K562 (cell line): ENCODE measurements around the gene SCNN1A. TPM values are rescaled to one million over a fixed set of nuclear protein-coding genes. Genes with fewer than 3 reads are reported as not detected.
A peak's percentile ranks its signal among the peaks of the same experiment; 100 is the strongest.

Experiments
- CAMTA2 ChIP-seq: fragments of 250-450 bp; sonication (Bioruptor Pico); conservative IDR thresholded peaks from 2 replicates; pipeline ENCODE4 v1.5.1; 2022
- EWSR1 ChIP-seq: fragments of 450-650 bp; IDR thresholded peaks from 2 replicates; pipeline ENCODE4 v1.6.1; 2018; ENCODE audit warnings: borderline replicate concordance, mild to moderate bottlenecking, low read depth, moderate library complexity; ENCODE audit not compliant: partially characterized antibody
- HDAC1 ChIP-seq, 2 experiments: fragments of 450-650 bp; IDR thresholded peaks; 2 replicates each; pipeline ENCODE4 v1.6.1; 2016 to 2017; ENCODE audit warnings: inconsistent platforms in 1 of 2, mild to moderate bottlenecking in 1 of 2, moderate library complexity in 1 of 2
- HDAC3 ChIP-seq: fragments of 450-650 bp; IDR thresholded peaks from 2 replicates; pipeline ENCODE4 v1.6.1; 2018; ENCODE audit warnings: borderline replicate concordance, mild to moderate bottlenecking, moderate library complexity; ENCODE audit not compliant: partially characterized antibody
- HOMEZ ChIP-seq: fragments of 250-450 bp; sonication (Bioruptor Pico); IDR thresholded peaks from 2 replicates; pipeline ENCODE4 v1.4.0; 2020; ENCODE audit warnings: mild to moderate bottlenecking, moderate library complexity
- MAFG ChIP-seq: fragments of 450-650 bp; conservative IDR thresholded peaks from 2 replicates; pipeline ENCODE4 v1.6.1; 2016; ENCODE audit warnings: missing genetic modification characterization, missing compliant biosample characterization
- MCM2 ChIP-seq: fragments of 450-650 bp; IDR thresholded peaks from 2 replicates; pipeline ENCODE4 v1.6.1; 2017; ENCODE audit warnings: low read depth, mild to moderate bottlenecking
- RHOXF2B ChIP-seq: fragments of 250-450 bp; sonication (Bioruptor Pico); conservative IDR thresholded peaks from 2 replicates; pipeline ENCODE4 v1.5.1; 2021
- SMARCA4 ChIP-seq: fragments of 450-650 bp; IDR thresholded peaks from 2 replicates; pipeline ENCODE4 v1.6.1; 2016
- STAT5B ChIP-seq: fragments of 250-450 bp; sonication (Bioruptor Pico); IDR thresholded peaks from 2 replicates; pipeline ENCODE4 v1.8.0; 2021; ENCODE audit warnings: mild to moderate bottlenecking, inconsistent platforms
- TBP ChIP-seq: optimal IDR thresholded peaks from 2 replicates; pipeline ENCODE3; 2011; ENCODE audit warnings: low read depth, low read length, improper control_type of control experiment
- ZBTB11 ChIP-seq, 3 experiments: fragments of 200-800 bp in 1 of 3; fragments of 250-450 bp in 1 of 3; fragments of 450-650 bp in 1 of 3; sonication (Bioruptor Pico) in 1 of 3; sonication (Bioruptor generic) in 1 of 3; formaldehyde crosslinking in 1 of 3; IDR thresholded peaks; 2 replicates each; pipeline versions ENCODE4 v1.6.1 to v1.8.0; 2016 to 2022; ENCODE audit warnings: mild to moderate bottlenecking in 2 of 3, missing genetic modification characterization in 2 of 3, missing compliant biosample characterization in 1 of 3, moderate library complexity in 1 of 3
- ZBTB9 ChIP-seq: fragments of 450-650 bp; formaldehyde crosslinking; IDR thresholded peaks from 2 replicates; pipeline ENCODE4 v1.4.0; 2020; ENCODE audit warnings: mild to moderate bottlenecking, moderate library complexity
- ZC3H11A ChIP-seq: IDR thresholded peaks from 2 replicates; pipeline ENCODE4 v1.6.1; 2012; ENCODE audit warnings: low read depth, low read length, improper control_type of control experiment
- ZEB2 ChIP-seq: fragments of 450-650 bp; IDR thresholded peaks from 2 replicates; pipeline ENCODE4 v1.6.1; 2016
- ZNF12 ChIP-seq: sonication (generic); formaldehyde crosslinking; IDR thresholded peaks from 2 replicates; pipeline ENCODE4 v1.4.0; 2020; ENCODE audit warnings: mild to moderate bottlenecking, missing genetic modification reagents
- ZNF354B ChIP-seq: fragments of 250-450 bp; sonication (Bioruptor Pico); IDR thresholded peaks from 2 replicates; pipeline ENCODE4 v1.4.0; 2020
- polyA plus RNA-seq, 8 experiments: library from polyadenylated mRNA; depleted of rRNA in 4 of 8; stranded (reverse) in 5 of 8; unstranded in 3 of 8; fragments of >200 nt; fragmentation: Nextera tagmentation in 2 of 8; fragmentation: Illumina TruSeq in 1 of 8; extraction: Ambion mirVana in 2 of 8; extraction: Trizol in 1 of 8; gene quantifications; 2 replicates each; pipeline versions ENCODE4 v1.2.1 to v1.2.3, GENCODE V29; 2011 to 2014; ENCODE audit warnings: inconsistent platforms in 1 of 8, missing spikeins in 1 of 8
- total RNA-seq, 7 experiments: library from RNA; depleted of rRNA in 6 of 7; stranded (reverse); fragments of >200 nt in 6 of 7; fragmentation: Illumina TruSeq in 2 of 7; extraction: Trizol in 2 of 7; gene quantifications; 2 replicates each; pipeline versions ENCODE4 v1.2.1 to v1.2.3, GENCODE V29; 2011 to 2021; ENCODE audit warnings: low replicate concordance in 1 of 7
- TF ChIP-seq, protein P1 (sequence below): fragments of 450-650 bp; IDR thresholded peaks from 2 replicates; pipeline ENCODE4 v1.6.1; 2018; ENCODE audit not compliant: partially characterized antibody

SCNN1A gene
- total and polyA plus RNA-seq, 9 of the 15 experiments (the other 6 are each of a cell fraction or from before 2014, with no cell fraction given), result 0.15 to 0.49 (median 0.32) TPM; not detected in 5

GRCh38 chr12:6345319-6346091, 29.9 kb downstream of the SCNN1A start (continued):
- TF ChIP-seq ZBTB9 (CRISPR knock-in tag) (no peak), HOMEZ (CRISPR knock-in tag) (no peak), RHOXF2B (CRISPR knock-in tag) (no peak), HDAC1 (IDR thresholded peaks at IDR 0.05) (peak; percentile 95 to 99), ZNF354B (CRISPR knock-in tag) (no peak), ZNF12 (CRISPR knock-in tag) (no peak), HDAC3 (peak; percentile 91), TBP (no peak), EWSR1 (no peak), ZBTB11 (CRISPR knock-in tag; IDR thresholded peaks at IDR 0.05) (peak in 1 of 3 experiments; percentile 67; a peak in 2 of 6 replicates), STAT5B (no peak), MAFG (tag) (no peak), ZC3H11A (no peak), CAMTA2 (CRISPR knock-in tag) (no peak), ZEB2 (0 out of 2 replicates have a peak, but pooled peaks have one; percentile 49), SMARCA4 (peak; percentile 96), MCM2 (no peak)
- TF ChIP-seq, protein P1, sequence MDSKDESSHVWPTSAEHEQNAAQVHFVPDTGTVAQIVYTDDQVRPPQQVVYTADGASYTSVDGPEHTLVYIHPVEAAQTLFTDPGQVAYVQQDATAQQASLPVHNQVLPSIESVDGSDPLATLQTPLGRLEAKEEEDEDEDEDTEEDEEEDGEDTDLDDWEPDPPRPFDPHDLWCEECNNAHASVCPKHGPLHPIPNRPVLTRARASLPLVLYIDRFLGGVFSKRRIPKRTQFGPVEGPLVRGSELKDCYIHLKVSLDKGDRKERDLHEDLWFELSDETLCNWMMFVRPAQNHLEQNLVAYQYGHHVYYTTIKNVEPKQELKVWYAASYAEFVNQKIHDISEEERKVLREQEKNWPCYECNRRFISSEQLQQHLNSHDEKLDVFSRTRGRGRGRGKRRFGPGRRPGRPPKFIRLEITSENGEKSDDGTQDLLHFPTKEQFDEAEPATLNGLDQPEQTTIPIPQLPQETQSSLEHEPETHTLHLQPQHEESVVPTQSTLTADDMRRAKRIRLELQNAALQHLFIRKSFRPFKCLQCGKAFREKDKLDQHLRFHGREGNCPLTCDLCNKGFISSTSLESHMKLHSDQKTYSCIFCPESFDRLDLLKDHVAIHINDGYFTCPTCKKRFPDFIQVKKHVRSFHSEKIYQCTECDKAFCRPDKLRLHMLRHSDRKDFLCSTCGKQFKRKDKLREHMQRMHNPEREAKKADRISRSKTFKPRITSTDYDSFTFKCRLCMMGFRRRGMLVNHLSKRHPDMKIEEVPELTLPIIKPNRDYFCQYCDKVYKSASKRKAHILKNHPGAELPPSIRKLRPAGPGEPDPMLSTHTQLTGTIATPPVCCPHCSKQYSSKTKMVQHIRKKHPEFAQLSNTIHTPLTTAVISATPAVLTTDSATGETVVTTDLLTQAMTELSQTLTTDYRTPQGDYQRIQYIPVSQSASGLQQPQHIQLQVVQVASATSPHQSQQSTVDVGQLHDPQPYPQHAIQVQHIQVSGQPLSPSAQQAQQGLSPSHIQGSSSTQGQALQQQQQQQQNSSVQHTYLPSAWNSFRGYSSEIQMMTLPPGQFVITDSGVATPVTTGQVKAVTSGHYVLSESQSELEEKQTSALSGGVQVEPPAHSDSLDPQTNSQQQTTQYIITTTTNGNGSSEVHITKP, result no peak
